ENCODE results near the gene DPYD. TPM values are rescaled to one million over a fixed set of nuclear protein-coding genes. Genes with fewer than 3 reads are reported as not detected.

DPYD gene
- total RNA-seq, 4 donors from 2014 or later: 30.9 to 66.6 (median 48.2) TPM

DNA sequence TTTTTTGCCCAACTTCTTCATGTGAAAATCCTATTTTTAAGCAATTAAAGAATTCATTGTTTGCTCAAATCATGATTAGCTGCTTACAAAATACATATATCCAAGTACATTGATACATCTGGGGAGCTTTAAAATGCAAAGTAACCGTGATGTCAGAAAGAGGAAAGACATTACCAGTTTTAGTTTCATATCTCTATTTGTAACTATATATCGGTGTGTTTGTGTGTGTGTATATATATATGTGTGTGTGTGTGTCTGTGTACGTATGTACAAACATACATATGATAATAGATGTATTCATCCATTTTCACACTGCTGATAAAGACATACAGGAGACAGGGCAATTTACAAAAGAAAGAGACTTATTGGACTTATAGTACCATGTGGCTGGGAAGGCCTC is 310.1 kb downstream of the DPYD start:
- DNase-seq: no peak
- TF ChIP-seq POLR2A (IDR thresholded peaks at IDR 0.05): no peak
- TF ChIP-seq, protein P1, sequence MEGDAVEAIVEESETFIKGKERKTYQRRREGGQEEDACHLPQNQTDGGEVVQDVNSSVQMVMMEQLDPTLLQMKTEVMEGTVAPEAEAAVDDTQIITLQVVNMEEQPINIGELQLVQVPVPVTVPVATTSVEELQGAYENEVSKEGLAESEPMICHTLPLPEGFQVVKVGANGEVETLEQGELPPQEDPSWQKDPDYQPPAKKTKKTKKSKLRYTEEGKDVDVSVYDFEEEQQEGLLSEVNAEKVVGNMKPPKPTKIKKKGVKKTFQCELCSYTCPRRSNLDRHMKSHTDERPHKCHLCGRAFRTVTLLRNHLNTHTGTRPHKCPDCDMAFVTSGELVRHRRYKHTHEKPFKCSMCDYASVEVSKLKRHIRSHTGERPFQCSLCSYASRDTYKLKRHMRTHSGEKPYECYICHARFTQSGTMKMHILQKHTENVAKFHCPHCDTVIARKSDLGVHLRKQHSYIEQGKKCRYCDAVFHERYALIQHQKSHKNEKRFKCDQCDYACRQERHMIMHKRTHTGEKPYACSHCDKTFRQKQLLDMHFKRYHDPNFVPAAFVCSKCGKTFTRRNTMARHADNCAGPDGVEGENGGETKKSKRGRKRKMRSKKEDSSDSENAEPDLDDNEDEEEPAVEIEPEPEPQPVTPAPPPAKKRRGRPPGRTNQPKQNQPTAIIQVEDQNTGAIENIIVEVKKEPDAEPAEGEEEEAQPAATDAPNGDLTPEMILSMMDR (IDR thresholded peaks at IDR 0.05): no peak
- Histone ChIP-seq H3K27me3 (no peaks in the 10 kb centered on the region), H3K4me1 (no peaks in the 10 kb centered on the region), H3K36me3 (no peaks in the 10 kb centered on the region), H3K9me3 (no peaks in the 10 kb centered on the region), H3K4me3 (no peak overlapping the region), H3K27ac (no peak overlapping the region)
- intact Hi-C loops (cut with DNase I; ENCODE audit: low total_unique reads): no loop called here

GRCh38 chr1:97610102-97610501 is 310.7 kb downstream of the DPYD start:
- H3K9me3 ChIP-seq: no peaks in the 10 kb centered on the region
- intact Hi-C loops (cut with DNase I; ENCODE audit: low total_unique reads): no loop called here
- no peaks in the 10 kb centered on the region for H3K27me3 ChIP-seq
- no peak overlapping the region for H3K27ac ChIP-seq
- DNase-seq: no peak
- TF ChIP-seq, protein P1 (IDR thresholded peaks at IDR 0.05): no peak
- no peak for TF ChIP-seq POLR2A (IDR thresholded peaks at IDR 0.05)
- H3K4me3 ChIP-seq: no peak overlapping the region
- H3K36me3 ChIP-seq: no peaks in the 10 kb centered on the region
- H3K4me1 ChIP-seq: no peaks in the 10 kb centered on the region

DNA sequence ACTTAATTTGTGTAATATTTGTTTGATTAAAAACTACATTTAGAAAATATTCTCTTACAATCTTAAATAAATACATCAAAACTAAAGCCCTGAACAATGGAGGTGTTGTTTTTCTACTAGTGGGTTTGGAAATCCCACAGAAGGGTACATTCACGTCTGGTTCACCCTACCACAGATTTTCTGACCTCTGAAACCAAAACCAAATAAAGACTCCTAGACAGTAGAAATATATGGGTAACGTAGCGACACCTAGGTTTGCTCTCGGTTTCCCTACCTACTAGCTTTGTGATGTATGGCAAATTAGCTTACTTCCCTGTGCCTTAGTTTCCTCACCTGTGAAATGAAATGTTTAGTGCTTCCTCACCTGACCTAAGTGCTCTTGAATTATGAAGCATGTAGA is 312.6 kb downstream of the DPYD start:
- H3K4me3 ChIP-seq: no peak overlapping the region
- H3K4me1 ChIP-seq: no peaks in the 10 kb centered on the region
- H3K27me3 ChIP-seq: no peaks in the 10 kb centered on the region
- intact Hi-C loops (cut with DNase I; ENCODE audit: low total_unique reads): no loop called here
- no peak overlapping the region for H3K27ac ChIP-seq
- DNase-seq: no peak
- no peaks in the 10 kb centered on the region for H3K36me3 ChIP-seq
- no peaks in the 10 kb centered on the region for H3K9me3 ChIP-seq
- TF ChIP-seq, protein P1 (IDR thresholded peaks at IDR 0.05): no peak
- no peak for TF ChIP-seq POLR2A (IDR thresholded peaks at IDR 0.05)

DNA sequence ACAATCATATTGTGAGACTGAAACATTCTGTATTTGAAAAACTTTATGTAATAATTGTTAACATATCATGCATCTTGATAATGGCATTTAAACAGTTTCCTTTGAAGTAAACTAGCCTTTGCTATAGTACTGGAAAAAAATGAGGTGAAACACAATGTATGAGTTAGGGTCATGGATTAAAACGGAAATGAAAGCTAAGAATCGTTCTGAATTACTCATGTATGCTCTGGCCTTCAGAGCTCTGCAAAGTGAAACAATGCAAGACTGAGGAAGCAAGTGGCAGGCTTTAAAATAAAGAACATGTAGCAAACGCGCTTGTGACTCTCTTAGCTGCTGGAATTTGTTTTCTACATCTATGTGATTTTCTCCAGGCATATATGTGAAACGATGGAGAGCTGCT is 317.1 kb downstream of the DPYD start:
- TF ChIP-seq POLR2A (IDR thresholded peaks at IDR 0.05): no peak
- TF ChIP-seq, protein P1 (IDR thresholded peaks at IDR 0.05): no peak
- Histone ChIP-seq H3K27ac (no peak overlapping the region), H3K36me3 (no peaks in the 10 kb centered on the region), H3K4me1 (no peaks in the 10 kb centered on the region), H3K27me3 (no peaks in the 10 kb centered on the region), H3K4me3 (no peak overlapping the region), H3K9me3 (no peaks in the 10 kb centered on the region)
- DNase-seq: no peak
- intact Hi-C loops (cut with DNase I; ENCODE audit: low total_unique reads): no loop called here

GRCh38 chr1:97603218-97603617 is 317.6 kb downstream of the DPYD start:
- no peak overlapping the region for H3K27ac ChIP-seq
- DNase-seq: no peak
- H3K36me3 ChIP-seq: no peaks in the 10 kb centered on the region
- no peaks in the 10 kb centered on the region for H3K4me1 ChIP-seq
- no peak overlapping the region for H3K4me3 ChIP-seq
- no peak for TF ChIP-seq POLR2A (IDR thresholded peaks at IDR 0.05)
- TF ChIP-seq, protein P1 (IDR thresholded peaks at IDR 0.05): no peak
- intact Hi-C loops (cut with DNase I; ENCODE audit: low total_unique reads): no loop called here
- no peaks in the 10 kb centered on the region for H3K9me3 ChIP-seq
- H3K27me3 ChIP-seq: no peaks in the 10 kb centered on the region

Measured in uterus (tissue), 4 donors.